OCI-LY1 (cell line): ENCODE results near the gene IGFN1.

ENCODE experiments used
- H2AFZ ChIP-seq: fragments of 200-600 bp; sonication (generic), shearing (Covaris generic); 2 replicates; pipeline ENCODE4 v1.6.0; 2014; ENCODE audit warnings: antibody characterized with exemption, mild to moderate bottlenecking, low read length
- H3F3A ChIP-seq: fragments of 200-600 bp; sonication (generic), shearing (Covaris generic); 2 replicates; pipeline ENCODE4 v1.6.0; 2014; ENCODE audit warnings: mild to moderate bottlenecking, antibody characterized with exemption, low read length, moderate library complexity; ENCODE audit not compliant: insufficient read depth
- H3K27ac ChIP-seq: fragments of 200-600 bp; sonication (generic); 2 replicates; pipeline ENCODE4 v1.5.1; 2014; ENCODE audit warnings: low read length, mixed run types, mild to moderate bottlenecking, low read depth; ENCODE audit not compliant: poor library complexity, severe bottlenecking
- H3K27me3 ChIP-seq: fragments of 200-600 bp; sonication (generic); 2 replicates; pipeline ENCODE4 v1.6.0; 2014; ENCODE audit warnings: antibody characterized with exemption, mild to moderate bottlenecking, low read length, moderate library complexity; ENCODE audit not compliant: insufficient read depth
- H3K36me3 ChIP-seq: fragments of 200-600 bp; sonication (generic); 2 replicates; pipeline ENCODE4 v1.6.1; 2014; ENCODE audit warnings: mild to moderate bottlenecking, antibody characterized with exemption, low read length, moderate library complexity, mixed read lengths; ENCODE audit not compliant: insufficient read depth
- H3K4me1 ChIP-seq: fragments of 200-600 bp; sonication (generic); 2 replicates; pipeline ENCODE4 v1.5.1; 2014; ENCODE audit warnings: mild to moderate bottlenecking, low read length, moderate library complexity; ENCODE audit not compliant: insufficient read depth, severe bottlenecking
- H3K4me2 ChIP-seq: fragments of 200-600 bp; sonication (generic), shearing (Covaris generic); 2 replicates; pipeline ENCODE4 v1.6.1; 2014; ENCODE audit warnings: low read length
- H3K4me3 ChIP-seq: fragments of 200-600 bp; sonication (generic); 2 replicates; pipeline ENCODE4 v1.5.1; 2014; ENCODE audit warnings: low read length, low read depth, mild to moderate bottlenecking, mixed read lengths; ENCODE audit not compliant: poor library complexity, severe bottlenecking
- H3K79me2 ChIP-seq: fragments of 200-600 bp; shearing (Covaris generic); 2 replicates; pipeline ENCODE4 v1.6.1; 2016; ENCODE audit warnings: mixed run types, low read length, mixed read lengths; ENCODE audit not compliant: insufficient read depth
- H3K9ac ChIP-seq: fragments of 200-600 bp; sonication (generic), shearing (Covaris generic); 2 replicates; pipeline ENCODE4 v1.6.1; 2014; ENCODE audit warnings: mild to moderate bottlenecking, low read length, mixed read lengths
- H3K9me2 ChIP-seq: fragments of 200-600 bp; sonication (generic), shearing (Covaris generic); 2 replicates; pipeline ENCODE4 v1.6.1; 2014; ENCODE audit warnings: low read depth, mild to moderate bottlenecking, low read length, mixed read lengths
- H3K9me3 ChIP-seq: fragments of 200-600 bp; shearing (Covaris generic); 2 replicates; pipeline ENCODE4 v1.6.1; 2014; ENCODE audit warnings: low read length, mixed read lengths
- H4K20me1 ChIP-seq: fragments of 200-600 bp; sonication (generic), shearing (Covaris generic); 2 replicates; pipeline ENCODE4 v1.6.0; 2016; ENCODE audit warnings: mild to moderate bottlenecking, low read length; ENCODE audit not compliant: insufficient read depth
- EZH2 ChIP-seq: fragments of 200-600 bp; sonication (generic), shearing (Covaris generic); IDR thresholded peaks from 2 replicates; pipeline ENCODE4 v1.8.0; 2017; ENCODE audit warnings: borderline replicate concordance, mixed run types, mild to moderate bottlenecking, antibody characterized with exemption, low read length, moderate library complexity, mixed read lengths
- TF ChIP-seq, protein P1 (sequence below): fragments of 200-600 bp; sonication (generic), shearing (Covaris generic); IDR thresholded peaks from 2 replicates; pipeline ENCODE4 v1.5.1; 2017; ENCODE audit warnings: mild to moderate bottlenecking, antibody characterized with exemption, low read length, moderate library complexity, mixed read lengths

IGFN1 gene

DNA sequence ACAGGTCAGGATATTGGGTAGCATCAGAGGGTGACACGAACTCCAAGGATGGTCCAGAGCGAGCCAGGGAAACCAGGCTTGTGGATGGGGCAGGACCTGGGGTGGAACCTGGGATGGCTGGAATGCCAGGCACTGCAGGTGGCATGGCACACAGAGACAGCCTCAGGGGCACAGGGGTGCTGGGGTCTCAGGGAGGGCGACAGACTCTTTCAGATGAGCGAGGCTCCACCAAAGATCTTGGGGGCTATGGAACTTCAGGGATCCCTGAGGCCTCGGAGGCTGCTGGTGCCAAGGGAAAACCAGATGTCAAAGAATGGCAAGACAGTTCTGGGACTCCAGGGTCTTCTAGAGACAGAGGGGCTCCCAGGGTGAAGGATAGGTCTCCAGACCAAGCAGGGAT is 21.4 kb downstream of the IGFN1 start:
- H3K4me1 ChIP-seq: no peaks in the 10 kb centered on the region
- no peak for TF ChIP-seq EZH2
- TF ChIP-seq, protein P1, sequence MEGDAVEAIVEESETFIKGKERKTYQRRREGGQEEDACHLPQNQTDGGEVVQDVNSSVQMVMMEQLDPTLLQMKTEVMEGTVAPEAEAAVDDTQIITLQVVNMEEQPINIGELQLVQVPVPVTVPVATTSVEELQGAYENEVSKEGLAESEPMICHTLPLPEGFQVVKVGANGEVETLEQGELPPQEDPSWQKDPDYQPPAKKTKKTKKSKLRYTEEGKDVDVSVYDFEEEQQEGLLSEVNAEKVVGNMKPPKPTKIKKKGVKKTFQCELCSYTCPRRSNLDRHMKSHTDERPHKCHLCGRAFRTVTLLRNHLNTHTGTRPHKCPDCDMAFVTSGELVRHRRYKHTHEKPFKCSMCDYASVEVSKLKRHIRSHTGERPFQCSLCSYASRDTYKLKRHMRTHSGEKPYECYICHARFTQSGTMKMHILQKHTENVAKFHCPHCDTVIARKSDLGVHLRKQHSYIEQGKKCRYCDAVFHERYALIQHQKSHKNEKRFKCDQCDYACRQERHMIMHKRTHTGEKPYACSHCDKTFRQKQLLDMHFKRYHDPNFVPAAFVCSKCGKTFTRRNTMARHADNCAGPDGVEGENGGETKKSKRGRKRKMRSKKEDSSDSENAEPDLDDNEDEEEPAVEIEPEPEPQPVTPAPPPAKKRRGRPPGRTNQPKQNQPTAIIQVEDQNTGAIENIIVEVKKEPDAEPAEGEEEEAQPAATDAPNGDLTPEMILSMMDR: no peak
- H3F3A ChIP-seq: no peaks in the 10 kb centered on the region
- H3K9ac ChIP-seq: no peak overlapping the region
- H3K27ac ChIP-seq: no peak overlapping the region
- no peaks in the 10 kb centered on the region for H3K36me3 ChIP-seq
- no peaks in the 10 kb centered on the region for H3K9me3 ChIP-seq
- no peak overlapping the region for H3K4me3 ChIP-seq
- no peaks in the 10 kb centered on the region for H3K79me2 ChIP-seq
- no peaks in the 10 kb centered on the region for H4K20me1 ChIP-seq
- no peak overlapping the region for H3K4me2 ChIP-seq
- H3K27me3 ChIP-seq: no peaks in the 10 kb centered on the region
- H2AFZ ChIP-seq: no peak overlapping the region
- H3K9me2 ChIP-seq: no peaks in the 10 kb centered on the region

DNA sequence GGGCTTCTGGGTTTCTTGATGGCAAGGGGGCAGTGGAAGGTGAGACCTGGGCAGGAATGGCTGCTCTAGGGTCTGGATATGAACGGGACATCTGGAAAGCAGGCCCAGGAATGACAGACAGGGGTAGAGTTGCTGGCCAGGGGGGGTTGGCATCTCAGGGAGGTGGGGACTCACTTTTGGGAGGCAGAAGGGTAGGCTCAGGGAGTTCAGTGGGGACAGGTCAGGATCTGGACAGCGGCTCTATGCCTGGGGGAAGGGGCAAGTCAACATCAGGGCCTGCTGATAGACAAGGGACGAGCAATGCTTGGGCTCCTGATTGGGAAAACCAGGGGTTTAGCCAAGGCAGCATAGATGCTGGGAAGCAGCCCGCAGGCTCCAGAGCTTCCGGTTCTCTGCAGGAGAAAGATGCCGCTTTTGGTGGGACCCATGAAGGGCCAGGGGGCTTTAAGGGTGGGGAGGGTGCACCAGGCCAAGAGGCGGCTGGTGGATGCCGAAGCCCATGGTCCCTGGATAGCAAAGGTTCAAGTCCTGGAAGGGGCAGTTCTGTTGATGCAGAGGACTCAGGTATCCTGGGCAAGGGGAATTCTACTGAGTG is 21.9 kb downstream of the IGFN1 start:
- Histone ChIP-seq H3K27me3 (no peaks in the 10 kb centered on the region), H3K27ac (no peak overlapping the region), H3K4me3 (no peak overlapping the region), H3K9me2 (no peaks in the 10 kb centered on the region), H3F3A (no peaks in the 10 kb centered on the region), H3K36me3 (no peaks in the 10 kb centered on the region), H3K79me2 (no peaks in the 10 kb centered on the region), H2AFZ (no peak overlapping the region), H3K4me1 (no peaks in the 10 kb centered on the region), H3K9me3 (no peaks in the 10 kb centered on the region), H3K4me2 (no peak overlapping the region), H3K9ac (no peak overlapping the region), H4K20me1 (no peaks in the 10 kb centered on the region)
- TF ChIP-seq, protein P1: no peak
- no peak for TF ChIP-seq EZH2

DNA sequence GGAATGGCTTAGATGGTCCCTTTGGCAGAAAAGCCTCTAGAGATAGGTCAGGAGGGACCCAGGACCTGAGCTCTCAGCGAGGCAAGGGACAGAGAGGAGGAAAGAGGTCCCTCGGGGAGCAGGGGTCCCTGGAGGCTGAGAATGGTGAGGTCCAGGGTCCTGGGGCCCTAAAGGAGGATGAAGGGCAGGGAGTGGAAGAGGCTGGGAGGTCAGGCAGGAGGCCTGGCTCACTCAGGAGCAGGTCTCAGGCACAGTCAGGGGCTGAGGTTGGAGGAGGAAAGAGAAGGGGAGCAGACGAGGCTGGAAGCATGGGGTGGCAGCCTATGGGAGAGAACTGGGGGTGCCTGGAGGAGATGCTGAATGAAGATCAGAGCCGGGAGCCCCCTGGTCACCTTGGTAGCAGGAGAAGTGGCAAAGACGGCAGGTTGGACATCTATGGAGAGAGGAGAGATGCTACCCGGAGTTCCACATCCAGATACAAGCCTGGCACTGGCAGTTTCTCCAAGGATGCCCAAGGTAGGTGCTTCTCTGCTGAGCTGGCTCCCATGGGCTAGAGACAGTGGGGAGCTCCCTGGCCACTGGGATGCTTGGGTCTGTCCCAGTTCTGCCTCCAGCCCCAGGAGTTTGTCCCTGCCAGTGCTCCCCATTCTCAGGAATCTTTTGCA is 22.6 kb downstream of the IGFN1 start:
- Histone ChIP-seq H3K4me2 (no peak overlapping the region), H3K9me2 (no peaks in the 10 kb centered on the region), H3F3A (no peaks in the 10 kb centered on the region), H3K4me1 (no peaks in the 10 kb centered on the region), H2AFZ (no peak overlapping the region), H3K4me3 (no peak overlapping the region), H4K20me1 (no peaks in the 10 kb centered on the region), H3K79me2 (no peaks in the 10 kb centered on the region), H3K9ac (no peak overlapping the region), H3K27me3 (no peaks in the 10 kb centered on the region), H3K27ac (no peak overlapping the region), H3K9me3 (no peaks in the 10 kb centered on the region), H3K36me3 (no peaks in the 10 kb centered on the region)
- TF ChIP-seq EZH2: no peak
- TF ChIP-seq, protein P1: no peak
